ENCODE results near the gene ABCB6.

The ABCB6 gene

DNA sequence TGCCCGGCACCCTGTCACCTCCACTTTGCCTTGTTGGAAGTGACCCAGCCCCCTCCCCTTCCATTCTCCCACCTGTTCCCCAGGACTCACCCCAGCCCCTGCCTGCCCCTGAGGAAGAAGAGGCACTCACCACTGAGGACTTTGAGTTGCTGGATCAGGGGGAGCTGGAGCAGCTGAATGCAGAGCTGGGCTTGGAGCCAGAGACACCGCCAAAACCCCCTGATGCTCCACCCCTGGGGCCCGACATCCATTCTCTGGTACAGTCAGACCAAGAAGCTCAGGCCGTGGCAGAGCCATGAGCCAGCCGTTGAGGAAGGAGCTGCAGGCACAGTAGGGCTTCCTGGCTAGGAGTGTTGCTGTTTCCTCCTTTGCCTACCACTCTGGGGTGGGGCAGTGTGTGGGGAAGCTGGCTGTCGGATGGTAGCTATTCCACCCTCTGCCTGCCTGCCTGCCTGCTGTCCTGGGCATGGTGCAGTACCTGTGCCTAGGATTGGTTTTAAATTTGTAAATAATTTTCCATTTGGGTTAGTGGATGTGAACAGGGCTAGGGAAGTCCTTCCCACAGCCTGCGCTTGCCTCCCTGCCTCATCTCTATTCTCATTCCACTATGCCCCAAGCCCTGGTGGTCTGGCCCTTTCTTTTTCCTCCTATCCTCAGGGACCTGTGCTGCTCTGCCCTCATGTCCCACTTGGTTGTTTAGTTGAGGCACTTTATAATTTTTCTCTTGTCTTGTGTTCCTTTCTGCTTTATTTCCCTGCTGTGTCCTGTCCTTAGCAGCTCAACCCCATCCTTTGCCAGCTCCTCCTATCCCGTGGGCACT is 36.2 kb downstream of the ABCB6 start:
- DNase-seq: no peak

DNA sequence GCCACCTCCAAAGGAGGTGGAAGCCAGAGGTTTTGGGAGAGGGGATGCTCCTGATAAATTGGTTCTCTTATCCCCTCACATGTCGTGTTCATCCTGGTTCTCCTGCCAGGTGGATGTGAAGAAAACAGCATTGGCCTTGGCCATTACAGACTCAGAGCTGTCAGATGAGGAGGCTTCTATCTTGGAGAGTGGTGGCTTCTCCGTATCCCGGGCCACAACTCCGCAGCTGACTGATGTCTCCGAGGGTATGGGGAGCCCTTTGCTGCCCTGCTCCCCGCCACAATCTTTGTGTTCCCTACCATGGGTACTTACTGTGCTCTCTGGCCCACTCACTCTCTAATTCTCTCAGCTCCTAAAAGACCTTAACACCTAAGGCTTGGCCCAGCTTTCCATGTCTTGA is 37.2 kb downstream of the ABCB6 start:
- no peak for DNase-seq

DNA sequence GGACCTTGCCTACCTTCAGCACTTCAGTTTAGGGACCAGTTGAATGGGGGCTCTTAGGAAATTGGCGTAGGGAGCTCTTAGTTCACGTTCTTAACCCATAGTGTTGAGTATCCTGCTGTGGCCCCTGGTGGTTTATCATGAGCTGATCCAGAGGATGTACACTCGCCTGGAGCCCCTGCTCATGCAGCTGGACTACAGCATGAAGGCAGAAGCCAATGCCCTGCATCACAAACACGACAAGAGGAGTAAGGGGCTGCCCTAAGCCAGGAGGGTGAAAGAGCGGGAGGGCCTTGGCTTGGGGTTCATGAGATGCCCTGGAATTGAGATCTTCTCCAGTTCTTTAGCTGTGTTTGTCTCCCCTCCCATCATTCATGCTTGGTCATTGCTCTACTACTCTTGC is 37.8 kb downstream of the ABCB6 start:
- DNase-seq: no peak

DNA sequence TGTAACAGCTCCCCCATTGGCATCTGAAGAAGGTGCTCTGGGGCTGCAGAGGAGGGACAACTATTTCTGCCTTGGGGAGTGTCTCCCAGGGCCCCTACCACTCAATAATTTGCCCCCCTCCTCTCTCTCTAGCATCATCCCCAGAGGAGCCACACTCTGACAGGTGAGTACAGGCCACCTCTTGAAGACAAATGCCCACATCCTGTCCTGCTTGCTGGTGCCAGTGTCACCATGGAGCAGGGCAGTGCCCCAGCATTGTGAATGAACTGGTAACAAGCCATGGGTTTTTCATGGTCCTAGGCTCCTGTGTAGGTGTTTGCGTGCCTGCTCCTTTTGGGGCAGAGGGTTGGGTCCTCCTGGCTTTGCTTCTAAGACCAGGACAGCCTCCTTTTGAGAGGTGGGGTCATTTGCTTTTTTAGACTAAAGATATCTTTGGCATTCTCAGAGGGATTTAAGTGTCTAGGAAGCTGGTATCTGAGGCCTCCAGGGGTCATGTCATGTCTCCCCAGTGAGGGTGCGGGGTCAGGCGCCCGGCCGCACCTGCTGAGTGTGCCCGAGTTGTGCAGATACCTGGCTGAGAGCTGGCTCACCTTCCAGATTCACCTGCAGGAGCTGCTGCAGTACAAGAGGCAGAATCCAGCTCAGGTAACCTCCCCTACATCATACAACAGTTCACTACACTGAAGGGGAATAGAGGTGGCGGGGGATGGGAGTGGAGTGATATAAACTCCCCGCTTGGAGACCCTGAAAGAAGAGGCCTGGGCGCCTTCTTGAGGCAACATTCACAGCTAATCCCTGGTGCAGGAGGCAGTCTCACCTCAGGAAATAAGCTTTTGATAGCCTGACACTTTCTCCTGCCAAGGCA is 38.9 kb downstream of the ABCB6 start:
- DNase-seq: no peak

DNA sequence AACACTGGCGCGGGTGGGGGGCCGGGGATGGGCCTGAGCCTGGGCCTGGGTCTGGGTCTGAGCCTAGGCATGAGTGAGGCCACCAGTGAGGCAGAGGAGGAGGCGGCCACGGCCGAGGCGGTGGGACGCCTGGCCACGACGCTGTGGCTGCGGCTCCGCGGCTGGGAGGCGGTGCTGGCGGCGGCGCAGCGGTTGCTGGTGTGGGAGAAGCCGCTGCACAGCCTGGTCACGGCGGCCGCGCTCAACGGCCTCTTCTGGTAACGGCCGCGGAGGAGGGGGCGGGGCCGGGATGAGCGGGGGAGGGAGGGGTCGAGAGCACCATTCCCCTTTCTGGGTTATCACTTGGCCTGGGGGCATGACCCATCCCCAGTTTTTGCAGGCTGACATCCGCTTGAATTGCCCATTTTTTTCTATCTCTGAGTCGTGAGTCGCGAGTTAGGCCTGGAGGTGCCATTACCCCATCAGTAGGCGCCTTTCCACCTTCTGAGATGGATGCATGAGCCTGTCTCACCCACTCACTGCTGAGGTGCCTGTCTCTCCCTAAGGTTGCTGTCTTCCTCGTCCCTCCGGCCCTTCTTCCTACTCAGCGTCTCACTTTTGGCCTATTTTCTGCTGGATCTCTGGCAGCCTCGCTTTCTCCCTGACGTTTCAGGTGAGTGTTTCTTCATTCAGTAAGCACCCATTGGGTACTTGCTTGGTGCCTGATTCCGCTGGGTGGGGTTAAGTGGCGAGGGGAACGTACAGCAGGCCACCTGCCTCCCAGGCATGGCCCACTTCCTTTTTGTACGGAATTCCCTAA is 40.2 kb downstream of the ABCB6 start:
- DNase-seq: peak; percentile 22

DNA sequence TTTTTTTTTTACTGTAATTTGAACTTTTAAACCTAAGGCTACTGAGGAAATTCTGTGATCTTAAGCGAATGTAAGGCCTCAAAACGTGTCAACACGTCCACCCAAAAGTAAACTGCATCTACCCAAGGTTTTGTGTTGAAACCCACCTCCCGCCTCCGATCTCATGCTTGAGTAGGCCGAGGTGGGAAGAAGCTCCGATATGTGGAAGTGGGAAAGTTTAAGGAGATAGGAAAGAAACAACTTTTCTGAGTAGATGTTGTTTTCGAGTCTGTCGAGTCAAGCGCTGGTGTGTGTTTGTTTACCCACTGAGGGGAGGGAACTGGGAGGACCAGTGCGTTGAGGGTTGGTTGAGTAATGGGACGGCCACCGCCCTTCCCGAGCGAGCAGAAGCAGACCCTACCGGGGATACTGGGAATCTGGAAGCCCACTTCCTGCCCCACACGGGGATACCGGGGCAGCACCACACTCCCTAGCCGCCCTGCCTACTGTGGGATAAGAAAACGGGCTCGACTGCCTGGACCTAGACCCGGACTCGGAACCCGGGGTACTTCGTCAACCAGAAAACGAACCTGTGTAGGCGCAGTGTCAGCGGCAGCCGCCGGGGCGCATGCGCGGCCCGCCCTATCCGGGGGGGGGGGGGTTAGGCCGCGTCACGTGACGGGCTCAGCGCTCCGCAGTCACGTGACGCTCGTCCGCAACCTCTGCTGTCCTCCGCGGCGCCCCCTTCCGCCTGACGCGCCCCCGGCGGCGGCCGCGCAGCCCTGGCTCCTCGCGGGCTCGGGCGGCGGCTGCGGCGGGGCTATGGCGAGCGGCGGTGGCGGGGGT is 41.0 kb downstream of the ABCB6 start, which contains the start of gene RETREG2:
TSS of gene RETREG2 (plus strand) at position 724 of the 825 bp plus-strand sequence. CDS start at position 802, 78 bp downstream.
- peak; percentile 72 for DNase-seq

DNA sequence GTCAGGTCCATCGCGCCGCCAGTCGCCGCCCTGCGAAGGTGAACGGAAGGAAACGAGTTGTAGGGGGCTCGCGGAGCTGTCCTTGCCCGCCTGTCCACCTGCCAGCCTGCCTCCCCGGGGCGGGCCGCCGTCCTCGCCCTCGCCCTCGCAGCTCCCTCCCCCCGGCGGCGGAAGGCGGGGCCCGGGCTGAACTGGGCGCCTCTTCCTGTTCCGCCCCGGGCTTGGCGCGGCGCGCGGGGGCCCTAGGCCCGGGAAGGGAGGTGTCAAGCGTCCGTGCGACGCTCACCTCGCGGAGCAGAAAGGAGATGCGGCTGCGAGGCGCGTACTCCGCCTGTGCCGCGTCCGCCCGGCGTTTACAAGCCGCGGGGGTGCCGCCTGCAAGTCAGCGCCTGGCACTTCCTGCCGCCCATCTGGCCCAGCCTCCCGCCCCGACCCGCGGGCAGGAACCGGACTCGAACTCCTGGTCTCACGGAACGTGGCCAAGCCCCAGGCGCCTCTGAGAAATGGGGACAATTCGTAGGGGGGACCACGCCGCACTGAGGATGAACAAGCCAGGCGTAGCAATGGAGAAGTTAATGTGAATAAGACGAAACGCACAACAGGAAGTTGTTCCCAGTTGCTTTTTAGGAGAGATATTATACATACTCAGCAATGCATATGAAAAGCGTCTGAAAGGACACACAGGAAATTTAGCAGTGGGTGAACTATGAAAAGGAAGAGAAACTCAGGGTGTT is 41.8 kb downstream of the ABCB6 start, which contains the start of gene CNPPD1:
TSS of gene CNPPD1 (minus strand) at position 108 of the 734 bp plus-strand sequence. CDS start at position 11, 97 bp downstream.
- DNase-seq: peak; percentile 83

DNA sequence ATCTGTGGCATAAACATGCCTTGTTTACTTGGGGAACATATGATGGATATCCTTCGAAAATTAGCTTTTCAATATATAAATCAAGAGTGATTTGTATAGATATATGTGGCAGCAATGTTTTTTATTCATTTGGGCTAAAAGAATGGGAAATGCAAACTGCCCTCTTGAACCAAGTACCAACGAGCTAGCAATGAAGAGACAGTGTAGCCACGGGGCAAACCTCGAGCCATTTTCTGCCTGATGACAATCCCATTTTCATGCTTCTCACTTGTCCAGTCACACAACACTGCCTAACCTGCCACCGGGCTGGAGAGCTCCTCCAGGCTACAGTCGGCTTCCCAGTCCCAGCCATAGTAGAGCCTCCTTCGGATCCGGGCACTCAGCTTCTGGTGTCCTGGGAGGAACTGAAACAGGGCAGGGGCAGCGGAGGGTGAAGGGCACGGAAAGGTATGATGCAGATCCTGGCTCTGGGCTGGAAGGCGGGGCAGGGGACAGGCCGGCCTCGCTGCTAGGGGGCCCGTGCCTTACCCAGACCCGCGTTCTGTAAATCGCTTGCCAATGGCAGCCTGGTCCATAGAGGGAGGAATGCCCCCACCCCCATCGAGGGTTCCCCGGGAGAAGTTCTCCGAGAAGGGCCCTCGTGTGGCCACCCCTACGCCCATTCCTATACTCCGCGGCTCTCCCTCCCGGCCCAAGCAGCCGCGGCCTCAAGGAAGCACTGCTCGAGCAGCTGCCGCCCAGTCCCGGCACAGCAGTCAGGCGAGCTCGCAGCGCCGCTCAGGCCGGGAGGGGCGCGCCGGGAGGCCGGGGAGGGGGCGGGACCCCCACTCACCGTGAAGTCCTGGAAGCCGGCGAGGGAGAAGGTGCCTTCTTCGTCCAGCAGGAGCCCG is 42.6 kb downstream of the ABCB6 start:
- peak; percentile 26 for DNase-seq

DNA sequence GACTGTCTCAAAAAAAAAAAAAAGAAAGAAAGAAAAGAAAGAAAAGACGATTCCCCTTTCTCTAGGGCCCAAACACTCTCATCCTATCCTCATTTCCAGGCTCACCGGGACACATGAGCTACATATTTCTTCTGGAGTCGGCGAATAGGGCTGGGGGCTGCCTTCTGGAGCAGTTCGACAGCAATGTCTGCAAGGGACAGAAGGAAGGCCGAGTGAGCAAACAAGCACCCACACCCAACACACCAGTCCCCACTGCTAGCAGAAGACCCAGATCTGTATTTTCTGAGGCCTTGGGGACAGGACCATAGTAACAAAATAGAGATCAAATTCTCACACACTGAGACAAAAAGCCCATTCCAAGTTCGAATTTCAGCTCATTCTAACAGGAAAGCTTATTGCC is 43.3 kb downstream of the ABCB6 start:
- no peak for DNase-seq

DNA sequence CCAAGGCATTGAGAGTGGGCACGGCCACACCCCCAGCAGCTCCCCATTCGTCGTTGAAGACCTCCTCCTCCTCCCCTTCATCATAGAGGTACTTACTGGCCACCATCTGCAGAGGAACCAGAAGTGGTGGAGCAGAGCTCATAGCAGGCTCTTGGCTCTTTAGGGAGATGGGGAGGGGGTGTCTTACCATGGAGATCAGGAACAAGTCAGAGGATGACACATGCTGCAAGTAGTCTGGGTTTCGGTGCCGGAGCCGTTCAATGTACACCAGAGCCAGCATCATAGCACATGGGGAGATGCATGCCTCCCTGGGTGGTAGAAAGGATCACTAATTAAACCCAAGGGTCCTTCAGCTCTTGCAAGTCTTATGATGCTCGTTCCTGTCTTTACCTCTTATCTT is 44.0 kb downstream of the ABCB6 start:
- DNase-seq: no peak

DNA sequence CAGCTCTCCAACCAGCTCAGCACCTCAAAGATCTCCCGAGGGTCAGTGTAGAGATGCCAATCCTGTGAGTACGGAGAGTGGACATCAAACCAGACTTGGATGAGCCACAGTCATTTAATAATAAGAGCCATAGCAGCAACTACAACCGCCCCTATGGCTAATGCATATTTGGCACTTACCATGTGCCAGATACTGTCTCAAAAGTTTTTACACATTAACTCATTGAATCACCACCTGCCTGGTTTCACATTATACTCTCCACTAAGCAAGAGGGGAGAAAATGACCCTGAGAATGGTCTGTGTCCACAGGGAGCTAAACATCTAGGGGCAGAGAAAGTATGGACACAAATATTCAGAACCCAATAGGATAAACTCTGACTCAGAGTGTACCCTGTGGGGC is 44.6 kb downstream of the ABCB6 start:
- DNase-seq: no peak

DNA sequence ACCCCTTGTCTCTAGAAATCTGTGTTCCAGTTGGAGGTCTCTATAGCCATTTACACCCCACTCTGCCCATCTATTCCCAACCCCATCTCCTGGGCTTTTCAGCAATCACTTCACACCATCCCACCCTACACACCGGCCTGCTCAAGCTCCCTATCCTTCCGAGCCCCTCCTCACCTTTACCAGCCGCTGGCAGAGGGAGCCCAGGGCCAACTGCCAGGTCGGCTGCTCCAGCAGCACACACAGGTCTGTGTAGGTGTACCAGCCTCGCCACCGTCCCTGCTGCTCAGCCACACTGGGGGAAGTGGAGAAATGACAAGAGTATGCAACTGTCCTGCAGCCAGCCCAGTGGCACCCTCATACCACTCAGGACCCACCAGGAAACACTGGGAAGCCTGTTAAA is 45.6 kb downstream of the ABCB6 start:
- DNase-seq: no peak

DNA sequence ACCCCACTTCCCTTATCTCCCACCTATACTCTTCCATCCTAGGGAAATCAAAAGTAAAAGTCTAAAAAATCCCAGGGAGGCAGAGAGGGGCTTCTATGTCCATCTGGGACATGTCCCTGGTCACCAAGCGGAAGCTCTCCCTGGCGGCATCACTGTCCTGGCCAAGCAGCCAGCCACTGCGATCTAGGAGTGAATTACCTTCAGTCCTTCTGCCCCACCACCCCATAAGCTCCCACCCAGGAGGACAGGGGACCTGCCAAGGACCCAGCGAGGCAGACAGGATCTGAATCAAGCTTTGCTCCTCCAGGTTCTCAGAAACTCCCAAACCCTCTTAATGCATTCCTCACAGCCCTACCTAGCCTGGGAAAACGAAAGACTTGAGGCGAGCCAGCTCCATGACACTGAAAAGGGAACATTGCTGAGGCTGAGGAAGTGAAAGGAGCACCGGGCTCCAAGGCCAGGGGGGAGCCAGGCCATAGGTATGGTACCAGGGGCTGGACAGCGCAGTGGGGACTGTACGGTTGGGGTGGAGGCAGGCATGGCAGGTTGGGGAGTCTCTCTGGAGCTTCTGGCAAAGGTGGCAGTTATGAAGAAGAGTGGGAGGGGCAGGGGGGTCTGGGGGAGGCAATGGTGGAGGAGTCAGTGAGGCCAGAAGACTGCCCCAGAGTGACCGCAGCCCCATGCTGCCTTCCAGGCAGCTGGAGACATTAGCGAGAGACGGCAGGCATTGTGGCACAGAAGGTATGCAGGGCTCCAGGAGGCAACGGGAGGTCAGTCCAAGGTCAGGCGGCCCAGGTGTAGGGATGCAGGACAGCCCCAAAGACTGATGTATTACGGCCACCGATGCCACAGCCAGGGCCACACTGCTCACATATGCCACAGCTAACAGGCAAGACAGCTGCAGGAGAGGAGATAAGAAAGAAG is 46.3 kb downstream of the ABCB6 start:
- DNase-seq: no peak

DNA sequence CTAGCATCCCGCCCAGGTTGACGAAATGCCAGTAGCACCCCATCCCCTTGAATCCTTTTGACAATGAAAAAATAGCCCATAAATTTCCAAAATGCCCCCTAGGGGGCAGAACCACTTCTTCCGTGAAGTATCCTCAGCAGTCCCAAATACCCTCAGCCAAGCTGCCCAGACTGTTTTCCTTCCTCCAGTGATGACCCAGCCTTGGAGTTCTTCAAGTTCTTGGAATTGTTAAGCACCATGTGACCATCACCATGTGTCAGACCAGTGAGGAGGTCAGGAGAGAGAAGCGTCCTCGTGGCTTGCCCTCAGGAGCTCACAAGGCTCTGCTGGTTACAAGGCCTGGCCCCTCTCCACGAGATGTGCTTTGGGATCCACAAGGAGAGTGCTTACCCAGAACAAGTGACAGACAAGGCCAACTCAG is 47.5 kb downstream of the ABCB6 start:
- DNase-seq: peak; percentile 8

DNA sequence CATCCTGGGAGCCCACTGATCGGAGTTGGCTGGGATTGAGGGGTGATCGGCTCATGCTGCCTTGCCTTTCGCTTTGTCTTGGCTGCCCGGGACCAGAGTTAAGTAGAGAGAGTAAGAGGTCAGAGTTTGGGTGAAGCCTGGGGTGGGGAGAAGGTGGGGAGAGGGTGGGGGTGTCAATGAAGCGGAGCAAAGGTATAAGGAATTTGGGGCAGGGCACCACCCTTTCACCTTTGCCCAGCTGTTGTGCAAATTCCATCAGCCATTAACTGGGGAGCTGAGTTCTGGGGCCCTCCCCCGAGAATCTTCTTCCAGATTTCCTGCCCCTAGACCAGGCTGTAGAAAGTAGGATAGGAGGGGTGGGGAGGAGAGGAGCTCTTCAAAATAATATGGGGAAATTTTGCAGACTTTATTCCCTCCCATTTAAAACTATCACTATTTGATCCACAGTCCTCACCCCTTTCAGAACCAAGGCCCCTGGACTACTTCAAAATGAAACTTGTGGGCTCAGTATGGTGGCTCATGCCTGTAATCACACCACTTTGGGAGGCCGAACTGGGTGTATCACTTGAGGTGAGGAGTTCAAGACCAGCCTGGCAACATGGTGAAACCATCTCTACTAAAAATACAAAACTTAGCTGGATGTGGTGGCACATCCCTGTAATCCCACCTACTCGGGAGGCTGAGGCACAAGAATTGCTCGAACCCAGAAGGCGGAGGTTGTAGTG is 48.7 kb downstream of the ABCB6 start, which contains the start of gene SLC23A3:
TSS of gene SLC23A3 (minus strand) at position 100 of the 725 bp plus-strand sequence. CDS start at position 55, 45 bp downstream.
- no peak for DNase-seq

DNA sequence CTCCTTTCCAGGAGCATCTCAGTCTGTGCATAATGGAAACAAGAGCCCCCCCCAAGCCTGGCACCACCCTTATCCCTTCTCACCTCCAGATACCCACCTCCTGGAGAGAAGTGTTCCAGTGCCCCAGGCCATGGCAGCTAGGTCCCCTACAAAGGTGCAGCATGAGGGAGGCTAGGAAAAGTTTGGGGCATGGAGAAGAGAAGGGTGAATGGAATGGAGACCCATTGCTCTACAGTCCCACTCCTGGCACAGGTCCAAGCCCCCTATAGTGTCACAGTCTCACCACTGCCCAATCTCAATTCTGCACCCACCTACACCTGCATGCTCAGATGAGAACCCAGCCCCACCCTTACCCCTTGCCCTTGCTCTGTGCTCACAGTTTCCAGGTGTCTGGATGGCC is 49.8 kb downstream of the ABCB6 start:
- no peak for DNase-seq

DNA sequence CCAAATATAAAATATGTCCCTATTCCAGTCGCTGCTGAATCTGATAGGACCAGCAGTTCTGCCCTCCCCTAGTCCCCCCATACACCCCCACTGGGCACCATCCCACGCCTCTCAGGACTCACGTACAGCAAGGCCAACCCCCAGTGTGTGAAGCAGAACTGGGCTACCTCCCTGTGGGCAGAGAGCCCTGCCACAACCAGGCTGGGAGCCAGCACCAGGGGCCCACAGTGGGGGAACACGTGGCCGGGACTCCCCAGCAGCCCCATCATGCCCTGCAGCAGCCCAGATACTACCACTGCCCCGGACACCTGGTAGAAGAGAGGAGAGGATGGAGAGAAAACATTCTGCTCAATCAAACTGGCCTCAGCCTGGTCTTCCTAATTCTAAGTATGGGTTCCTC is 50.2 kb downstream of the ABCB6 start:
- no peak for DNase-seq

DNA sequence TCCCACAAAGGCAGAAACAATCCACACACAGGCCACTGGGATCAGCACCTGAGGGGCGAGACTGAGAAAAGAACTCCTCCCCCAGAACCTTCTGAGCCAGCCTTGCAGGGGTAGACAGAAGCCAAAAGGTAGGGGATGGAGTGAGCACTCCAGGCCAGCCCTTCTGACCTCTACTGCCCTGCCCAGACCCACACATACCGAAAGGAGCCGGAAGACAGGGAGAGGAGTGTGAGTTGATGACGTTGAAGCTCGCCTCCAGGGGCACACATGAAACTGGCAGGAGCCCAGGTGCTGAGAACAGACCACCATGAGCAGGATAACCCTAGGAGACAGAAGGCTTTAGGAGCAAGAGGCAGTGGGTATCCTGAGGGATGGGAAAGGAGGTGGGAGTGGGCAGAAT is 50.8 kb downstream of the ABCB6 start:
- no peak for DNase-seq

Data from activated CD4-positive, alpha-beta T cell treated with anti-CD3 and anti-CD28 coated beads, Interleukin-2, amount 50 U/mL, for 1 hour (primary cell).